ENCODE results near the gene CLIC3.

The CLIC3 gene

GRCh38 chr9:136951541-136952320 lies 44.6 kb downstream of the CLIC3 start, which contains the start of gene LCN12:
Gene LCN12 (plus strand): TSS chr9:136952273. CDS start chr9:136952328, 55 bp downstream.
- no peak for DNase-seq (ENCODE audit: low read depth)

DNA sequence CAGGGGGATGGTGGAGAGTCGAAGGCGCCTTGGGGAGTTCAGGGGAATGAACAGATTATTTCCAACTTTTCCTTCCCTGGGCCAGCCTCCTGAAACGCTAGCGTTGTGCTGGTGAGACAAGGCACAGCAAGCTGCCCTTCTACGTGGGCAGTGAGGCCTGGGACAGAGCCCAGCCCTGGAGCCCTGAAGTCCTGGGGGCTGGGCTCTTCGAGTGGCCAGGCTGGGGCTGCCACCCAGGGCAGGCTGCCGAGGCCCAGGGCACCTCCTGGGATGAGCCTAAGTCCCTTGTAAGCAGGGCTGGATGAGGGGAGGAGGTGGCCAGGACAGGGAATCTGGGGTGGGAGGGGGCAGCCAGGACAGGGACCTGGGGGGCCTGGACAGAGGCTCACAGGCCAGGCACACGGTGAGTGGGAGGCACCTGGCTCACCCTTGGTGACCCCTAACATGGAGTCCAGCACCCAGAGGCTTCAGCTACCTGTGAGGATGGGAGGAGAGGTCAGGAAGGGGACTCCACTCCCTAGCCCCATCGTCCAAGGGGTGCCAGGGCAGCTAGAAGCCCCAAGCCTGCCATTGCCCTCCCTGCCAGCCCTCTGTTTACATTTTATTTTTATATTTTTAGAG lies 45.6 kb downstream of the CLIC3 start:
- DNase-seq (ENCODE audit: low read depth): no peak

DNA sequence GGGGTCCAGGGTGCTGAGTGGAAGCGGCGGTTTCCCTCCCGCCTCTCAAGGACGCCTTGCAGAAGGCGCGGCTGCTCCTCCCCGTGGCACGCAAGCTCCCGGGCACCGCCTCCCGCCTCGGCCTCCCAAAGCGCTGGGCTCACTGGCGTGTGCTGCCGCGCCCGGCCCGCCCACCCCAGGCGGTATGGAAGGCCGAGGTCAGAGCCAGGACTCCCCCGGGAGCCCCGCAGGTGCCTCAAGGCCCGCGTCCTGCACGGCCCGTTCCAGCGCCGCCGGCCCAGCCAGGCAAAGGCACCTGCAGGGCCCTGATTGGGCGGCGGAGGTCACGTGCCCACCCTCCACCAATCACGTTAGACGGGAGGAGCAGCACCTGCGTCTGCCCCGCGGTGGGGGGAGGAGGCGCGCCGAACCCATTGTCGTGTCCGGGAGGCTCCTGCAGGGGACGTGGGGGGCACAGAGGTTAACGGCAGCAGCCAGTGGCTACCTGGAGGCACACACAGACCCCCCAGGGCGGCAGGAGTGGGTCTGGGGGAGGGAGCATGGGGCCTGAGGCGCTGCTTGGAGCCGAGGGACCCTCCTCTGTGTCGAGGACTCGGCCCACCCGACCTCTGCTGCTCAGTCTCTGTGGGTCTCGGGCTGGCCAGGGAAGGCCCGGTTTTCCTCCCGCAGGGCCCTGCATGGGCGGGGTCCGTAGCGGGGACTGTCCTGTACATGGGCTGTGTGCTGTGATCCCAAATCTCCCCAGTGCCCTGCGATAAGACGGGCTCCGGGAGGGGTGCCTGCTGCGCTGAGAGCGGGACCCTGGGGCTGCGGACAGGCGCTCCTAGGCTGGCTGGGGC lies 46.3 kb downstream of the CLIC3 start:
- DNase-seq (ENCODE audit: low read depth): peak; percentile 52

DNA sequence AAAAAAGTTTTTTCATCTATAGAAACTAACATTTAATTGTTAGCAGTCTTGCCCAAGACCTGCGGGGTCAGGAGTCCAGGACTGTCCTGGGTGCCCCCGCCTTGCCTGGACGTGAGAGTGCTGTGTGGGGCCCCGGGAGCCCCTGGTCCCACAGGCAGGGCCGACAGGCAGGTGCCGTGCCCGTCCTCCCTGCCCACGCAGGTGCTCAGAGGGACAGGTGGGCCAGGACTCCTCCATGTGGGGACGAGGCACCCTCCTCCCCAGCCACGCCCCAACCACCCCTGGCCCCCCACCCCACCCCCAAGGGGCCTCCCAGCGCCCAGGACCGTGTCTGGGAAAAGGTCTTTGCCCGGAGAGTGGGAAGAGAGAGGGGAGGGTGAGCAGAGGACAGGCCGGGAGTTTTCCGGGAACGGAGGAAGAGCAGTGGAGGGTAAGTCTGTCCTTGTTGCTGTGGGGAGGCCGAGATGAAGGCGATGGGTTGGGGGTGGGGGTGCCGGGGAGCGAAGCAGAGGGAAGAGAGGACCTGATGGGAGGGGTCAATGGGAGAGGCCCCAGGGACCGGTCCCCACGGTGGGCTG lies 47.0 kb downstream of the CLIC3 start:
- DNase-seq (ENCODE audit: low read depth): no peak

DNA sequence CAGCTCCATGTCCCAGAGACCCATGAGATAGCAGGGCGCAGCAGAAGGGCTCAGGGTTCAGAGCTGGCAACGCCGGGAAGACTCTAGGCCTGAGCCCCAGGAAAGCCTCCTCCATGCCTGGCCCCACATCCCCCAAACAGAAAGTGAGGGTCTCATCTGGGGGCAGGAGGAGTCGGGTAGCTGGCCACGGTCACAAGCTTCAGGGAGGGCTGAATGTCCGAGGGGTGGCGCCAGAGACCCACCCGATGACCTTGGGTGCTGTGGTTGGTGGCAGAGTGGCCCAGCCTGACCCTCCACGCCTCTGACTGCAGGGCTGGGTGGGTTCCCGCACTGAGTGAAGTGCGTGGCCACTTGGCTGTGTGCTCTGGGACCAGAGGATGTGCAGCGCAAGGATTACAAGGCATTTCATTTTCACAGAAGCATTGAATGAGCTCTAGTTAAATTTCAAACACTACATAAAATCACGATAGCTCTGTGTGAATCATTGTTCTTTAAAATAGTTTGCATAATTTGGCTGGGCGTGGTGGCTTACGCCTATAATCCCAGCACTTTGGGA lies 48.3 kb downstream of the CLIC3 start:
- DNase-seq (ENCODE audit: low read depth): peak; percentile 24

- no peak for DNase-seq (ENCODE audit: low read depth)
These were observed 49.1 kb downstream of the CLIC3 start for GRCh38 chr9:136947028-136947891.

- DNase-seq (ENCODE audit: low read depth): no peak
These were observed 49.9 kb downstream of the CLIC3 start for GRCh38 chr9:136946228-136947027.

- no peak for DNase-seq (ENCODE audit: low read depth)
These were observed 50.8 kb downstream of the CLIC3 start for GRCh38 chr9:136945333-136946227.

Measured in fibroblast of gingiva (primary cell).